Heart left ventricle (tissue), 16 donors: ENCODE results near the gene FBXL7. TPM values are rescaled to one million over a fixed set of nuclear protein-coding genes. Genes with fewer than 3 reads are reported as not detected.

Source experiments
- ATAC-seq, 4 donors: fragments of 200-7000 bp; cut with Tn5 transposase; one replicate each; pipeline ENCODE4 v1.9.1; 2020 to 2022; ENCODE audit warnings: moderate library complexity in 4 of 4, mild to moderate bottlenecking in 3 of 4, moderate number of reproducible peaks in 1 of 4
- DNase-seq, 5 donors: peaks; one replicate each; pipeline ENCODE4 v3.0.0-alpha.2; 2020
- H3K27ac ChIP-seq, 12 donors: fragments of 200-600 bp; sonication (generic) in 4 of 12; one replicate each; pipeline versions ENCODE4 v1.5.0 to v1.8.0; 2016 to 2022; ENCODE audit warnings: mild to moderate bottlenecking in 2 of 12
- H3K27me3 ChIP-seq, 9 donors: fragments of 200-600 bp; sonication (generic) in 2 of 9; one replicate each; pipeline versions ENCODE4 v1.5.1 to v1.8.0; 2016 to 2022; ENCODE audit warnings: mild to moderate bottlenecking in 3 of 9
- H3K36me3 ChIP-seq, 9 donors: fragments of 200-600 bp; sonication (generic) in 2 of 9; one replicate each; pipeline versions ENCODE4 v1.5.0 to v1.8.0; 2018 to 2022; ENCODE audit warnings: mild to moderate bottlenecking in 2 of 9
- H3K4me1 ChIP-seq, 12 donors: fragments of 200-600 bp; sonication (generic) in 4 of 12; one replicate each; pipeline versions ENCODE4 v1.5.0 to v1.8.0; 2016 to 2022; ENCODE audit warnings: mild to moderate bottlenecking in 3 of 12
- H3K4me3 ChIP-seq, 12 donors: fragments of 200-600 bp; sonication (generic) in 4 of 12; one replicate each; pipeline versions ENCODE4 v1.5.0 to v1.8.0; 2017 to 2022; ENCODE audit warnings: mild to moderate bottlenecking in 9 of 12, moderate library complexity in 4 of 12
- H3K9me3 ChIP-seq, 12 donors: fragments of 200-600 bp; sonication (generic) in 4 of 12; one replicate each; pipeline versions ENCODE4 v1.5.0 to v1.8.0; 2016 to 2022; ENCODE audit warnings: mild to moderate bottlenecking in 1 of 12
- CTCF ChIP-seq, 12 donors: fragments of 200-600 bp; sonication (generic) in 4 of 12; IDR thresholded peaks; one replicate each; pipeline versions ENCODE4 v1.5.0 to v1.8.0; 2018 to 2022; ENCODE audit warnings: antibody characterized with exemption in 12 of 12, mild to moderate bottlenecking in 5 of 12
- POLR2A ChIP-seq, 2 donors: fragments of 450-650 bp; IDR thresholded peaks; one replicate each; pipeline ENCODE4 v1.6.1; 2017; ENCODE audit warnings: antibody characterized with exemption in 2 of 2, mild to moderate bottlenecking in 2 of 2, moderate library complexity in 2 of 2
- WGBS, 4 donors: extraction: QIAGEN DNeasy Blood & Tissue Kit in 2 of 4; methylation state at CpG; one replicate each; pipeline versions ENCODE4 v1.1.5 to v1.1.7; 2013 to 2018; 5-methylcytosine and 5-hydroxymethylcytosine counted together
- intact Hi-C, 10 donors: fragments of 100-400 bp; cut with DNase I; formaldehyde crosslinking; loops; one replicate each; pipeline versions ENCODE4 v1.11.1 to v1.14.2; 2022
- polyA plus RNA-seq, 2 donors: library from polyadenylated mRNA; stranded (reverse); fragments of 200-250 nt; gene quantifications; one replicate each; pipeline ENCODE4 v1.2.3, GENCODE V29; 2013
- total RNA-seq, 9 donors: library from RNA; depleted of rRNA in 2 of 9; stranded (reverse); fragments of >200 nt in 2 of 9; fragmentation: NEBNext Ultra II Directional in 3 of 9; extraction: Animal tissue kit (Norgen Biotek cat#: 25700) in 3 of 9; gene quantifications; one replicate each; pipeline versions ENCODE4 v1.1.0 to v1.2.4, GENCODE V29; 2016 to 2023
- donor health status: ischemic (EF 13 %, LVEDD 7.1; RV severe dilation, severe dysfunction).
- donor health status: healthy with polysubstance abuse.
- donor health status: DM: no; HTN: yes; CAD: no.
- donor health status: DM: no; HTN: no; CAD: no.
- donor health status: ischemic (EF 25% LVEDD 6.9; RV normal size, moderate dysfunction).
- donor health status: ischemic (EF 25% LVEDD 5.7; RV mildly dilated, moderate dysfunction).
- donor health status: healthy.
- donor health status: DM: yes; HTN: yes; CAD: no.
- donor health status: ischemic (EF 35%, LVEDD 5.7; RV mildly dilated, moderate dysfunction).
- donor health status: nonischemic (EF 11% LVEDD 7.7; RV severe dilation, severe dysfunction).
- donor health status: DM: yes; HTN: yes; CAD: no.
- donor health status: PGD.
- donor health status: ischemic (EF 29% LVEDD 5.4; RV normal size, mild dysfunction).
- donor health status: nonischemic (EF 23%, LVEDD 6.1; RV moderate dilation, normal function).

FBXL7 gene
- total and polyA plus RNA-seq, 11 donors: 8.7 to 27.6 (median 24.3) TPM

GRCh38 chr5:15472116-15472515 lies 27.9 kb upstream of the FBXL7 start:
- TF ChIP-seq CTCF (IDR thresholded peaks at IDR 0.05): no peak
- no peak for TF ChIP-seq POLR2A (IDR thresholded peaks at IDR 0.05)
- 93 to 98% (median 94%) methylated on average over 8 of the region's 8 CpGs for WGBS, 4 donors
- Histone ChIP-seq H3K27ac (no peak overlapping the region), H3K36me3 (no peaks in the 10 kb centered on the region), H3K4me1 (no peaks in the 10 kb centered on the region), H3K9me3 (peaks cover 0 to 8% (median 0%) of the 10 kb centered on the region in 12 donors), H3K4me3 (no peak overlapping the region), H3K27me3 (no peaks in the 10 kb centered on the region)
- intact Hi-C loops: no loop called here
- ATAC-seq: no peak
- no peak for DNase-seq

DNA sequence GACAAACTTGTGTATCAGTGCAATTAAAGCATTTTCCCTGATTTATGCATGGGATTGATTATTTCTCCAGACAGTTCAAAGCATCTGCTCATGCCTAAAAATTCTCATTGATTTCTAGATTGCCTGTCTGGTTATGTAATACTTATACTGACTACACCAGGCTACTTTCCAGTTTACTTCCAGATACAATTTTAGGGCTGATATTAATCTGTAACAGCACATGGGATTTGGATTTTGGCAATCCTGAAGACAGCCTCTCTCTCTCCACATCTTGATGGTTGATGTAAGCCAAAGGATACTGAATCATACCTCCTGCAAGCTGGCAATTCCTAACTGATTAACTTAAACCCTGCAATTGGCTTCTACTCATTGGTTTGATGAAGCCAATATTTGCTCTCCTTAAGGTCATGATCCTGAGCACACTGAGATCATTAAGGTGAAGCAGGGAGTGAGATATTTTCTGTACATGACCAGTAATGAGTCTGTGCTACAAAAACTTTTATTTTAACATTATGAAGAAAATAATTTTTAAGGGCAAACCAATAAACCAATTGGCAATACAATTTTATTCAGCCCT lies 25.7 kb upstream of the FBXL7 start:
- DNase-seq (no peak), ATAC-seq (no peak)
- Histone ChIP-seq H3K4me1 (no peaks in the 10 kb centered on the region), H3K27me3 (no peaks in the 10 kb centered on the region), H3K36me3 (no peaks in the 10 kb centered on the region), H3K9me3 (peaks cover 0 to 8% (median 0%) of the 10 kb centered on the region in 12 donors), H3K4me3 (no peak overlapping the region), H3K27ac (no peak overlapping the region)
- no peak for TF ChIP-seq POLR2A (IDR thresholded peaks at IDR 0.05)
- no peak for TF ChIP-seq CTCF (IDR thresholded peaks at IDR 0.05)
- intact Hi-C loops: no loop called here

DNA sequence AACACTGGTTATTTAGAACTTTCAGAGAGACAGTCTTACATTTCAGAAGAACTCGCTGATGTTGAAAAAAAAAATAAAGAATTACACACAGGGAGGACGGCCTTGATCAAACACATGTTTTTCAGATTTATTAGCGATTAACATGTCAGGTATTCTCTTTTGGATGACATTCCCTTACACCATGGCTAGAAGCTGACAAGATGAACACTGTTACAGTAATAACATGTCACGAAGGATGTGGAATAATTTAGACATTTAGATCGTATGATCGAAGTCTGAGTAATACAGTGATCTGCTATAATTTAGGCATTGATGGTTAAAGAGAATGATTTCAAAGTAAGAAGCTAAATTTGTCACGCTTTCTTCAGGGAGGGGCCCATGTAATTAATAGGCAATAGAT lies 24.6 kb upstream of the FBXL7 start:
- no peak for TF ChIP-seq POLR2A (IDR thresholded peaks at IDR 0.05)
- no peak for TF ChIP-seq CTCF (IDR thresholded peaks at IDR 0.05)
- H3K36me3 ChIP-seq: no peaks in the 10 kb centered on the region
- H3K9me3 ChIP-seq: no peaks in the 10 kb centered on the region
- WGBS, 4 donors: 89 to 93% (median 91%) methylated on average over 7 of the region's 7 CpGs
- H3K4me1 ChIP-seq: no peaks in the 10 kb centered on the region
- no peak overlapping the region for H3K27ac ChIP-seq
- H3K4me3 ChIP-seq: no peak overlapping the region
- no peaks in the 10 kb centered on the region for H3K27me3 ChIP-seq
- DNase-seq (no peak), ATAC-seq (no peak)
- intact Hi-C loops: no loop called here

GRCh38 chr5:15476977-15477376 lies 23.0 kb upstream of the FBXL7 start:
- Histone ChIP-seq H3K9me3 (no peaks in the 10 kb centered on the region), H3K36me3 (no peaks in the 10 kb centered on the region), H3K27ac (no peak overlapping the region), H3K4me1 (no peaks in the 10 kb centered on the region), H3K27me3 (no peaks in the 10 kb centered on the region), H3K4me3 (no peak overlapping the region)
- no peak for ATAC-seq
- TF ChIP-seq POLR2A (IDR thresholded peaks at IDR 0.05): no peak
- intact Hi-C loops: no loop called here
- WGBS, 4 donors: 88 to 94% (median 90%) methylated on average over 3 of the region's 3 CpGs
- DNase-seq: no peak

- 84 to 93% (median 85%) methylated on average over 2 of the region's 2 CpGs for WGBS, 4 donors
- intact Hi-C loops: no loop called here
- DNase-seq (no peak), ATAC-seq (no peak)
- no peaks in the 10 kb centered on the region for H3K36me3 ChIP-seq
- H3K9me3 ChIP-seq: no peaks in the 10 kb centered on the region
- TF ChIP-seq POLR2A (IDR thresholded peaks at IDR 0.05): no peak
- TF ChIP-seq CTCF (IDR thresholded peaks at IDR 0.05): no peak
- no peak overlapping the region for H3K27ac ChIP-seq
- H3K27me3 ChIP-seq: no peaks in the 10 kb centered on the region
- no peak overlapping the region for H3K4me3 ChIP-seq
- no peaks in the 10 kb centered on the region for H3K4me1 ChIP-seq
These were observed 19.5 kb upstream of the FBXL7 start for GRCh38 chr5:15480436-15480835.
